HepG2 (cell line): ENCODE data around the gene SEC14L5. TPM values are rescaled to one million over a fixed set of nuclear protein-coding genes. Genes with fewer than 3 reads are reported as not detected.

Source experiments
- ATAC-seq: fragments of 200-7000 bp; cut with Tn5 transposase; 3 replicates; pipeline ENCODE4 v1.9.1; 2020; ENCODE audit warnings: mild to moderate bottlenecking, moderate library complexity
- BruUV-seq: library from RNA; stranded (reverse); fragments of 400-500 nt; replicated peaks from 2 replicates; lab custom pipeline; 2021; lab: Mats Ljungman, UMichigan
- CTCF ChIA-PET: fragments of 300-600 bp; formaldehyde crosslinking; extraction: SDS; loops from one replicate; lab custom pipeline; 2021; ENCODE audit warnings: low total read pairs, inconsistent platforms, low intra/inter-chr PET ratio; lab: Yijun Ruan, JAX
- POLR2A ChIA-PET: fragments of 350-600 bp; sonication (Branson Sonifier 250); formaldehyde crosslinking; loops from one replicate; lab custom pipeline; 2020; ENCODE audit warnings: antibody characterized with exemption, inconsistent platforms; lab: Yijun Ruan, JAX
- DNase-seq: peaks from one replicate; pipeline ENCODE4 v3.0.0-alpha.2; 2015; ENCODE audit warnings: low spot score
- FAIRE-seq: peaks from 3 replicates; lab custom pipeline; 2011; peaks lifted over from hg19 to GRCh38; lab: Jason Lieb, UNC
- H2AFZ ChIP-seq: one replicate; pipeline ENCODE4 v1.6.1; 2011; ENCODE audit warnings: low read length, inconsistent platforms
- H3K27ac ChIP-seq: fragments of 300-600 bp; 3 replicates; pipeline ENCODE4 v1.8.0; 2011; ENCODE audit warnings: mixed run types, mild to moderate bottlenecking, mixed read lengths, low read length, inconsistent platforms; ENCODE audit not compliant: insufficient read depth; ENCODE audit errors: extremely low read length
- H3K27me3 ChIP-seq, 2 experiments: fragments of 200-600 bp in 1 of 2; 2 replicates in 1 of 2; 3 replicates in 1 of 2; pipeline versions ENCODE4 v1.6.0 to v1.8.0; 2011; ENCODE audit warnings: low read length in 2 of 2, mild to moderate bottlenecking in 2 of 2, moderate library complexity in 2 of 2, inconsistent platforms in 1 of 2; ENCODE audit not compliant: insufficient read depth in 2 of 2, control insufficient read depth in 1 of 2
- H3K36me3 ChIP-seq, 2 experiments: fragments of 200-600 bp in 1 of 2; replicated peaks in 1 of 2; 2 replicates in 1 of 2; 3 replicates in 1 of 2; pipeline versions ENCODE4 v1.5.1 to v1.8.0; 2011; ENCODE audit warnings: low read length in 2 of 2, inconsistent platforms in 1 of 2; ENCODE audit not compliant: insufficient read depth in 2 of 2, control insufficient read depth in 1 of 2
- H3K4me1 ChIP-seq: 2 replicates; pipeline ENCODE4 v1.5.1; 2012; ENCODE audit warnings: low read length, inconsistent platforms; ENCODE audit not compliant: insufficient read depth
- H3K4me2 ChIP-seq: 2 replicates; pipeline ENCODE4 v1.6.0; 2011; ENCODE audit warnings: low read depth, low read length, inconsistent platforms
- H3K4me3 ChIP-seq, 3 experiments: fragments of 200-600 bp in 1 of 3; sonication (generic), shearing (Covaris generic) in 1 of 3; replicated peaks in 1 of 3; 2 replicates each; pipeline ENCODE4 v1.5.1; 2011 to 2016; ENCODE audit warnings: low read length in 3 of 3, inconsistent platforms in 2 of 3, low read depth in 2 of 3, mild to moderate bottlenecking in 2 of 3, control low read depth in 1 of 3, mixed read lengths in 1 of 3; ENCODE audit not compliant: insufficient read depth in 1 of 3
- H3K79me2 ChIP-seq: one replicate; pipeline ENCODE4 v1.6.1; 2011; ENCODE audit warnings: low read length, inconsistent platforms; ENCODE audit not compliant: insufficient read depth
- H3K9ac ChIP-seq: 2 replicates; pipeline ENCODE4 v1.6.0; 2011; ENCODE audit warnings: mild to moderate bottlenecking, low read depth, low read length, inconsistent platforms; ENCODE audit not compliant: insufficient read depth
- H3K9me3 ChIP-seq: 2 replicates; pipeline ENCODE4 v1.5.1; 2012; ENCODE audit warnings: mild to moderate bottlenecking, low read length
- H4K20me1 ChIP-seq: 2 replicates; pipeline ENCODE4 v1.6.0; 2011; ENCODE audit warnings: inconsistent platforms, mild to moderate bottlenecking, low read length, moderate library complexity; ENCODE audit not compliant: insufficient read depth
- ETV5 ChIP-seq: IDR thresholded peaks from 2 replicates; pipeline ENCODE4 v1.6.1; 2018; ENCODE audit warnings: missing biosample characterization, missing genetic modification reagents, inconsistent platforms, borderline replicate concordance
- KDM5B ChIP-seq: sonication (generic); formaldehyde crosslinking; IDR thresholded peaks from 2 replicates; pipeline ENCODE4 v1.4.0; 2020; ENCODE audit warnings: missing genetic modification reagents, mild to moderate bottlenecking, borderline replicate concordance
- ZNF34 ChIP-seq: sonication (generic); formaldehyde crosslinking; IDR thresholded peaks from 2 replicates; pipeline ENCODE4 v1.4.0; 2020; ENCODE audit warnings: mild to moderate bottlenecking, missing genetic modification reagents, borderline replicate concordance
- ZNF687 ChIP-seq: sonication (generic); formaldehyde crosslinking; IDR thresholded peaks from 2 replicates; pipeline ENCODE4 v1.5.1; 2020; ENCODE audit warnings: mild to moderate bottlenecking, missing genetic modification reagents, moderate library complexity
- ZNF768 ChIP-seq: sonication (generic); formaldehyde crosslinking; IDR thresholded peaks from 2 replicates; pipeline ENCODE4 v1.4.0; 2020; ENCODE audit warnings: missing genetic modification reagents
- WGBS: methylation state at CpG from one replicate; pipeline ENCODE4 v1.1.6; 2017; ENCODE audit warnings: low lambda C conversion rate; 5-methylcytosine and 5-hydroxymethylcytosine counted together
- in situ Hi-C: cut with HindIII; loops from 2 replicates; pipeline ENCODE4 v1.10.0; 2017; ENCODE audit warnings: low pct_unique_long_range_greater_than_20kb; ENCODE audit not compliant: extremely low pct_ligation_motif_present
- intact Hi-C: fragments of 100-400 bp; cut with micrococcal nuclease; formaldehyde crosslinking; loops from one replicate; pipeline ENCODE4 v1.10.0; 2022; ENCODE audit not compliant: unreplicated experiment
- polyA plus RNA-seq, 8 experiments: library from polyadenylated mRNA; depleted of rRNA in 3 of 8; stranded (reverse) in 7 of 8; unstranded in 1 of 8; fragments of >200 nt; fragmentation: Illumina TruSeq in 4 of 8; extraction: Trizol in 4 of 8; gene quantifications; 2 replicates each; pipeline versions ENCODE4 v1.2.1 to v1.2.3, GENCODE V29; 2011 to 2016; ENCODE audit warnings: low read depth in 4 of 8, missing spikeins in 1 of 8, mixed read lengths in 1 of 8; ENCODE audit not compliant: insufficient read depth in 1 of 8
- total RNA-seq, 5 experiments: library from RNA; depleted of rRNA; stranded (reverse); fragments of >200 nt; fragmentation: Illumina TruSeq; extraction: Trizol; gene quantifications; 2 replicates each; pipeline ENCODE4 v1.2.3, GENCODE V29; 2016; ENCODE audit warnings: low read depth in 1 of 5

SEC14L5 gene
- total and polyA plus RNA-seq, 2 of the 13 experiments (the other 11 are each of a cell fraction or from before 2014, with no cell fraction given), result 0.40 to 0.42 TPM

- no TSS peak for BruUV-seq
- DNase-seq, result no peak
- no peaks in the 10 kb centered on the region for H3K79me2 ChIP-seq
- POLR2A ChIA-PET, result interaction anchor here (1.3 kb wide), 1 partner anchor 23 kb away, joined by 3 read pairs; no protein-coding TSS in a partner anchor
- H2AFZ ChIP-seq, result no peak overlapping the region
- FAIRE-seq, result no peak
- intact Hi-C loops, result no loop called here
- H3K4me1 ChIP-seq, result peaks cover 46% of the 10 kb centered on the region
- WGBS, result 66% methylated on average over 8 of the region's 10 CpGs
- no peaks in the 10 kb centered on the region for H3K36me3 ChIP-seq
- H3K27ac ChIP-seq, result no peak overlapping the region
- no peak overlapping the region for H3K4me2 ChIP-seq
- in situ Hi-C loops, result no loop called here
- no peak overlapping the region for H3K4me3 ChIP-seq
- no peak overlapping the region for H3K9ac ChIP-seq
- TF ChIP-seq ZNF687 (CRISPR knock-in tag) (0 out of 2 replicates have a peak, but pooled peaks have one; percentile 6), ZNF34 (no peak)
- peaks cover 11 to 61% of the 10 kb centered on the region in 2 experiments; a peak in 4 of 5 replicates for H3K27me3 ChIP-seq
- ATAC-seq, result no peak
- CTCF ChIA-PET, result no interaction called here
- no peaks in the 10 kb centered on the region for H4K20me1 ChIP-seq
- H3K9me3 ChIP-seq, result no peaks in the 10 kb centered on the region
Observed at GRCh38 chr16:5007256-5007655, 49.1 kb downstream of the SEC14L5 start.

GRCh38 chr16:5008311-5008731, 50.2 kb downstream of the SEC14L5 start:
- Histone ChIP-seq H3K9me3 (no peaks in the 10 kb centered on the region), H3K4me3 (no peak overlapping the region), H3K4me1 (peaks cover 36% of the 10 kb centered on the region), H3K79me2 (no peaks in the 10 kb centered on the region), H2AFZ (no peak overlapping the region), H3K27me3 (peaks cover 8 to 62% of the 10 kb centered on the region in 2 experiments; a peak in 4 of 5 replicates), H3K9ac (no peak overlapping the region), H3K27ac (no peak overlapping the region), H3K4me2 (no peak overlapping the region), H4K20me1 (no peaks in the 10 kb centered on the region), H3K36me3 (no peaks in the 10 kb centered on the region)
- no peak for DNase-seq
- intact Hi-C loops (no loop called here), in situ Hi-C loops (no loop called here)
- FAIRE-seq, result no peak
- POLR2A ChIA-PET, result no interaction called here
- ATAC-seq, result peak; percentile 40
- TF ChIP-seq KDM5B (peak; percentile 24; the same call in 1 of the 2 replicates), ZNF768 (peak; percentile 43; the same call in 1 of the 2 replicates), ETV5 (no peak)
- WGBS, result 24% methylated on average over 13 of the region's 18 CpGs
- BruUV-seq, result no TSS peak
- CTCF ChIA-PET, result no interaction called here
